HG03108 (cell line): Measurements from ENCODE around the gene GBA2.

Source experiments
- ATAC-seq: cut with Tn5 transposase; IDR thresholded peaks from one replicate; pipeline ENCODE4 v1.9.1; 2021; ENCODE audit warnings: moderate library complexity; ENCODE audit not compliant: unreplicated experiment

Gene GBA2

GRCh38 chr9:35718721-35719511 is 30.1 kb downstream of the GBA2 start:
- no peak for ATAC-seq

- ATAC-seq = no peak
Measured at GRCh38 chr9:35717132-35717870, 31.7 kb downstream of the GBA2 start.

- ATAC-seq = no peak
Measured at GRCh38 chr9:35716230-35716629, 32.8 kb downstream of the GBA2 start.

GRCh38 chr9:35714579-35715252 is 34.3 kb downstream of the GBA2 start:
- no peak for ATAC-seq

- ATAC-seq = no peak
Measured at GRCh38 chr9:35714123-35714522, 34.9 kb downstream of the GBA2 start.

GRCh38 chr9:35713578-35713977 is 35.5 kb downstream of the GBA2 start:
- no peak for ATAC-seq

- ATAC-seq = no peak
Measured at GRCh38 chr9:35712762-35713400, 36.1 kb downstream of the GBA2 start.

- no peak for ATAC-seq
Measured at GRCh38 chr9:35711501-35712428, 37.3 kb downstream of the GBA2 start.

GRCh38 chr9:35710818-35711500 is 38.1 kb downstream of the GBA2 start:
- ATAC-seq = no peak

GRCh38 chr9:35708146-35708545 is 40.9 kb downstream of the GBA2 start:
- no peak for ATAC-seq

GRCh38 chr9:35706951-35707350 is 42.1 kb downstream of the GBA2 start:
- no peak for ATAC-seq

- ATAC-seq = no peak
Measured at GRCh38 chr9:35705836-35706430, 43.1 kb downstream of the GBA2 start.

GRCh38 chr9:35705372-35705771 is 43.7 kb downstream of the GBA2 start:
- no peak for ATAC-seq

- ATAC-seq = no peak
Measured at GRCh38 chr9:35703906-35704672, 44.9 kb downstream of the GBA2 start.

- no peak for ATAC-seq
Measured at GRCh38 chr9:35702696-35703095, 46.3 kb downstream of the GBA2 start.

- ATAC-seq = no peak
Measured at GRCh38 chr9:35700942-35701341, 48.1 kb downstream of the GBA2 start.

- ATAC-seq = no peak
Measured at GRCh38 chr9:35700031-35700430, 49.0 kb downstream of the GBA2 start.

- ATAC-seq = no peak
Measured at GRCh38 chr9:35698231-35698630, 50.8 kb downstream of the GBA2 start.

GRCh38 chr9:35697486-35697885 is 51.5 kb downstream of the GBA2 start:
- no peak for ATAC-seq
